ENCODE results near the gene AFG1L.

DNA sequence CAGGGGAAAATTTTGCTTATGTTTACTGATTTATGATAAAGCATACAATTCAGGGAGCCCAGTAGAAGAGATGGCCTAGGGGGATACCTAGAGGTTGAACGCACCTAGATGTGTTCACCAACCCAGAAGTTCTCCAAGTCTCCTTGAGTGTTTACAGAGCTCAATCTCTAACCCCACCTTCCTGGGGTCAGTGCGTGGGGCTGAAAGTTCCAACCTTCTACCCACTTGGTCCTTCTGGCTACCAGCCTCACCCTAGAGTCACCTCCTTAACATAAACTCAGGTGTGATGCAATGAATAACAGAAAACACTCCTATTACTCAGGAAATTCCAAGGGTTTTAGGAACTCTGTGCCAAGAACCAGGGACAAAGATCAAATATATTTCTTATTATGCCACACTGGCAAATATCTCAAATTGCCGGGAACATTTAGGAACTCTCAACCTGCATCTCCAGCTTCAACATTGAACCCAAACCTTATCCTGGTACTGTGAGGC, 26.4 kb downstream of the AFG1L start:
- TF ChIP-seq, protein P1, sequence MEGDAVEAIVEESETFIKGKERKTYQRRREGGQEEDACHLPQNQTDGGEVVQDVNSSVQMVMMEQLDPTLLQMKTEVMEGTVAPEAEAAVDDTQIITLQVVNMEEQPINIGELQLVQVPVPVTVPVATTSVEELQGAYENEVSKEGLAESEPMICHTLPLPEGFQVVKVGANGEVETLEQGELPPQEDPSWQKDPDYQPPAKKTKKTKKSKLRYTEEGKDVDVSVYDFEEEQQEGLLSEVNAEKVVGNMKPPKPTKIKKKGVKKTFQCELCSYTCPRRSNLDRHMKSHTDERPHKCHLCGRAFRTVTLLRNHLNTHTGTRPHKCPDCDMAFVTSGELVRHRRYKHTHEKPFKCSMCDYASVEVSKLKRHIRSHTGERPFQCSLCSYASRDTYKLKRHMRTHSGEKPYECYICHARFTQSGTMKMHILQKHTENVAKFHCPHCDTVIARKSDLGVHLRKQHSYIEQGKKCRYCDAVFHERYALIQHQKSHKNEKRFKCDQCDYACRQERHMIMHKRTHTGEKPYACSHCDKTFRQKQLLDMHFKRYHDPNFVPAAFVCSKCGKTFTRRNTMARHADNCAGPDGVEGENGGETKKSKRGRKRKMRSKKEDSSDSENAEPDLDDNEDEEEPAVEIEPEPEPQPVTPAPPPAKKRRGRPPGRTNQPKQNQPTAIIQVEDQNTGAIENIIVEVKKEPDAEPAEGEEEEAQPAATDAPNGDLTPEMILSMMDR (IDR thresholded peaks at IDR 0.05) = no peak
- TF ChIP-seq POLR2A (IDR thresholded peaks at IDR 0.05) = no peak
